ENCODE results near the gene ERGIC3. TPM values are rescaled to one million over a fixed set of nuclear protein-coding genes. Genes with fewer than 3 reads are reported as not detected.

The ERGIC3 gene
- total and polyA plus RNA-seq, 2 donors (not counting 1 experiment from before 2014, with no cell fraction given): 191 to 254 TPM

- 100% methylated on average over 6 of the region's 7 CpGs for WGBS (ENCODE audit: insufficient coverage)
- CTCF ChIA-PET: interaction anchor here (1.3 kb wide), 1 partner anchor 39 kb away, joined by 3 read pairs; no protein-coding TSS in a partner anchor
- H2AFZ ChIP-seq (ENCODE audit: insufficient read depth, low read depth, low read length, poor library complexity, severe bottlenecking): no peak overlapping the region
- H3K79me2 ChIP-seq (ENCODE audit: control insufficient read depth, insufficient read depth, low read length): no peaks in the 10 kb centered on the region
- H3K9ac ChIP-seq (ENCODE audit: low read length): no peak overlapping the region
- H3K4me3 Mint-ChIP-seq: no peak overlapping the region
- no peak for TF ChIP-seq EZH2 (IDR thresholded peaks at IDR 0.05; ENCODE audit: borderline replicate concordance, insufficient read depth, low read depth, low read length, poor library complexity, severe bottlenecking)
- TF ChIP-seq CTCF (IDR thresholded peaks at IDR 0.05): no peak
- POLR2A ChIA-PET: interaction anchor here (1.1 kb wide), 1 partner anchor 51 kb away, joined by 5 read pairs; the partner anchor contains the start of gene SPAG4
- ATAC-seq (ENCODE audit: low read depth) (no peak), DNase-seq (no peak)
- peaks cover 6% of the 10 kb centered on the region for H3K27me3 Mint-ChIP-seq
- H3K27me3 ChIP-seq (replicated peaks in 1 of 4; ENCODE audit: control extremely low read depth in 1 of 4, control insufficient read depth in 3 of 4, insufficient read depth in 4 of 4, low read length in 3 of 4): no peaks in the 10 kb centered on the region
- no peaks in the 10 kb centered on the region for H3K9me3 ChIP-seq (ENCODE audit: control extremely low read depth in 1 of 3, control insufficient read depth in 2 of 3, insufficient read depth in 1 of 3, low read length in 2 of 3)
- H3K4me1 ChIP-seq (ENCODE audit: control insufficient read depth in 2 of 2, insufficient read depth in 2 of 2, low read length in 2 of 2): no peaks in the 10 kb centered on the region
- H3K9me3 Mint-ChIP-seq (ENCODE audit: insufficient read depth): no peaks in the 10 kb centered on the region
- H3K27ac Mint-ChIP-seq: no peak overlapping the region
- H3K4me3 ChIP-seq (ENCODE audit: control extremely low read depth in 1 of 5, extremely low read depth in 1 of 5, insufficient read depth in 1 of 5, low read depth in 2 of 5, low read length in 4 of 5): no peak overlapping the region
- no peak overlapping the region for H3K4me2 ChIP-seq (replicated peaks; ENCODE audit: low read depth, low read length, poor library complexity, severe bottlenecking)
- H3K27ac ChIP-seq (ENCODE audit: low read length in 2 of 2): no peak overlapping the region
- H4K20me1 ChIP-seq (ENCODE audit: control insufficient read depth, insufficient read depth, low read length, poor library complexity, severe bottlenecking): no peaks in the 10 kb centered on the region
- intact Hi-C loops (cut with micrococcal nuclease): no loop called here
- H3K36me3 ChIP-seq (replicated peaks in 1 of 2; ENCODE audit: control extremely low read depth in 1 of 2, control insufficient read depth in 1 of 2, extremely low read depth in 1 of 2, insufficient read depth in 2 of 2, low read length in 1 of 2): no peaks in the 10 kb centered on the region
- H3K4me1 Mint-ChIP-seq: no peaks in the 10 kb centered on the region
These were observed 23.0 kb downstream of the ERGIC3 start for GRCh38 chr20:35564905-35565304.

- CTCF ChIA-PET: interaction anchor here (0.6 kb wide), 1 partner anchor 62 kb away, joined by 3 read pairs; no protein-coding TSS in a partner anchor
- no peaks in the 10 kb centered on the region for H4K20me1 ChIP-seq (ENCODE audit: control insufficient read depth, insufficient read depth, low read length, poor library complexity, severe bottlenecking)
- H3K36me3 ChIP-seq (replicated peaks in 1 of 2; ENCODE audit: control extremely low read depth in 1 of 2, control insufficient read depth in 1 of 2, extremely low read depth in 1 of 2, insufficient read depth in 2 of 2, low read length in 1 of 2): no peaks in the 10 kb centered on the region
- H3K4me1 ChIP-seq (ENCODE audit: control insufficient read depth in 2 of 2, insufficient read depth in 2 of 2, low read length in 2 of 2): no peaks in the 10 kb centered on the region
- H2AFZ ChIP-seq (ENCODE audit: insufficient read depth, low read depth, low read length, poor library complexity, severe bottlenecking): no peak overlapping the region
- no peak overlapping the region for H3K4me2 ChIP-seq (replicated peaks; ENCODE audit: low read depth, low read length, poor library complexity, severe bottlenecking)
- POLR2A ChIA-PET: interaction anchor here (0.9 kb wide), 1 partner anchor 62 kb away, joined by 3 read pairs; no protein-coding TSS in a partner anchor
- Mint-ChIP-seq H3K4me1 (no peaks in the 10 kb centered on the region), H3K9me3 (ENCODE audit: insufficient read depth) (peaks cover 4% of the 10 kb centered on the region), H3K27ac (no peak overlapping the region), H3K4me3 (no peak overlapping the region), H3K27me3 (peaks cover 6% of the 10 kb centered on the region)
- H3K79me2 ChIP-seq (ENCODE audit: control insufficient read depth, insufficient read depth, low read length): no peaks in the 10 kb centered on the region
- H3K27me3 ChIP-seq (replicated peaks in 1 of 4; ENCODE audit: control extremely low read depth in 1 of 4, control insufficient read depth in 3 of 4, insufficient read depth in 4 of 4, low read length in 3 of 4): no peaks in the 10 kb centered on the region
- H3K4me3 ChIP-seq (ENCODE audit: control extremely low read depth in 1 of 5, extremely low read depth in 1 of 5, insufficient read depth in 1 of 5, low read depth in 2 of 5, low read length in 4 of 5): no peak overlapping the region
- H3K9me3 ChIP-seq (ENCODE audit: control extremely low read depth in 1 of 3, control insufficient read depth in 2 of 3, insufficient read depth in 1 of 3, low read length in 2 of 3): peaks cover 0 to 16% (median 0%) of the 10 kb centered on the region in 3 donors
- no peak overlapping the region for H3K9ac ChIP-seq (ENCODE audit: low read length)
- DNase-seq (no peak), ATAC-seq (ENCODE audit: low read depth) (no peak)
- no peak for TF ChIP-seq CTCF (IDR thresholded peaks at IDR 0.05)
- WGBS (ENCODE audit: insufficient coverage): 33% methylated on average over 1 of the region's 2 CpGs
- intact Hi-C loops (cut with micrococcal nuclease): no loop called here
- H3K27ac ChIP-seq (ENCODE audit: low read length in 2 of 2): no peak overlapping the region
These were observed 26.8 kb downstream of the ERGIC3 start for GRCh38 chr20:35568645-35569044.
